Lower leg skin (tissue), 3 donors: ENCODE results near the gene WDR27.

ENCODE experiments used
- POLR2A ChIP-seq, 2 donors: fragments of 450-650 bp; IDR thresholded peaks; one replicate each; pipeline ENCODE4 v1.6.1; 2016 to 2017; ENCODE audit warnings: antibody characterized with exemption in 2 of 2, mild to moderate bottlenecking in 1 of 2, moderate library complexity in 1 of 2
- TF ChIP-seq, protein P1 (sequence below), 3 donors: fragments of 450-650 bp; IDR thresholded peaks; one replicate each; pipeline ENCODE4 v1.5.1; 2016; ENCODE audit warnings: antibody characterized with exemption in 3 of 3, mild to moderate bottlenecking in 3 of 3, moderate library complexity in 2 of 3

DNA sequence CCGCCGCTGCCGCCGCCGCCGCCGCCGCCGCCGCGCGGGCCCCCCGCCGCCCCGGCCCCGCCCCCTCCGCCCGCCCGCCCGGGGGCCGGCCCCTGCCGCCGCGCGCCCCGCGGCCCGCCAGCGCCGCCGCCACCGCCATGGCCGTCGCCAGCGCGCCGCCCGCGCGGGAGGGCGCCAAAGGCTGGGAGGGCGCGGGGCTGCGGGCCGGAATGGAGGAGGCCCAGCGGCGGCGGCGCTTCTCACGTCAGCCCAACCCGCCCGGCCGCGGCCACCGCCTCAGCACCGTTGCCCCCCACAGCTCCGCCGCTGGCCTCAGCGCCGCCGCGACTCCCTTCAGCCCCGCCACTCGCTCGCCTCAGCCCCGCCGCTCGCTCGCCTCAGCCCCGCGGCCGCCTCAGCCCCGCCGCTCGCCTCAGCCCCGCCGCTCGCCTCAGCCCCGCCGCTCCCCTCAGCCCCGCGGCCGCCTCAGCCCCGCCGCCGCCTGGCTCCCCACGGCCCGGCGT, 22.2 kb upstream of the WDR27 start:
- TF ChIP-seq, protein P1, sequence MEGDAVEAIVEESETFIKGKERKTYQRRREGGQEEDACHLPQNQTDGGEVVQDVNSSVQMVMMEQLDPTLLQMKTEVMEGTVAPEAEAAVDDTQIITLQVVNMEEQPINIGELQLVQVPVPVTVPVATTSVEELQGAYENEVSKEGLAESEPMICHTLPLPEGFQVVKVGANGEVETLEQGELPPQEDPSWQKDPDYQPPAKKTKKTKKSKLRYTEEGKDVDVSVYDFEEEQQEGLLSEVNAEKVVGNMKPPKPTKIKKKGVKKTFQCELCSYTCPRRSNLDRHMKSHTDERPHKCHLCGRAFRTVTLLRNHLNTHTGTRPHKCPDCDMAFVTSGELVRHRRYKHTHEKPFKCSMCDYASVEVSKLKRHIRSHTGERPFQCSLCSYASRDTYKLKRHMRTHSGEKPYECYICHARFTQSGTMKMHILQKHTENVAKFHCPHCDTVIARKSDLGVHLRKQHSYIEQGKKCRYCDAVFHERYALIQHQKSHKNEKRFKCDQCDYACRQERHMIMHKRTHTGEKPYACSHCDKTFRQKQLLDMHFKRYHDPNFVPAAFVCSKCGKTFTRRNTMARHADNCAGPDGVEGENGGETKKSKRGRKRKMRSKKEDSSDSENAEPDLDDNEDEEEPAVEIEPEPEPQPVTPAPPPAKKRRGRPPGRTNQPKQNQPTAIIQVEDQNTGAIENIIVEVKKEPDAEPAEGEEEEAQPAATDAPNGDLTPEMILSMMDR (IDR thresholded peaks at IDR 0.05), result no peak
- TF ChIP-seq POLR2A (IDR thresholded peaks at IDR 0.05), result no peak
